CD4-positive, alpha-beta T cell treated with Interleukin-4 for 1 hour (primary cell): Measurements from ENCODE around the gene PSMD12.
"Not testable (repeated sequence)": the region's sequence is repeated elsewhere in the genome, so short reads cannot be mapped to it uniquely, and the experiment has no call there.

Experiments used
- DNase-seq, 2 donors: peaks; one replicate each; pipeline ENCODE4 v3.0.0-alpha.2; 2020 to 2022

The PSMD12 gene

DNA sequence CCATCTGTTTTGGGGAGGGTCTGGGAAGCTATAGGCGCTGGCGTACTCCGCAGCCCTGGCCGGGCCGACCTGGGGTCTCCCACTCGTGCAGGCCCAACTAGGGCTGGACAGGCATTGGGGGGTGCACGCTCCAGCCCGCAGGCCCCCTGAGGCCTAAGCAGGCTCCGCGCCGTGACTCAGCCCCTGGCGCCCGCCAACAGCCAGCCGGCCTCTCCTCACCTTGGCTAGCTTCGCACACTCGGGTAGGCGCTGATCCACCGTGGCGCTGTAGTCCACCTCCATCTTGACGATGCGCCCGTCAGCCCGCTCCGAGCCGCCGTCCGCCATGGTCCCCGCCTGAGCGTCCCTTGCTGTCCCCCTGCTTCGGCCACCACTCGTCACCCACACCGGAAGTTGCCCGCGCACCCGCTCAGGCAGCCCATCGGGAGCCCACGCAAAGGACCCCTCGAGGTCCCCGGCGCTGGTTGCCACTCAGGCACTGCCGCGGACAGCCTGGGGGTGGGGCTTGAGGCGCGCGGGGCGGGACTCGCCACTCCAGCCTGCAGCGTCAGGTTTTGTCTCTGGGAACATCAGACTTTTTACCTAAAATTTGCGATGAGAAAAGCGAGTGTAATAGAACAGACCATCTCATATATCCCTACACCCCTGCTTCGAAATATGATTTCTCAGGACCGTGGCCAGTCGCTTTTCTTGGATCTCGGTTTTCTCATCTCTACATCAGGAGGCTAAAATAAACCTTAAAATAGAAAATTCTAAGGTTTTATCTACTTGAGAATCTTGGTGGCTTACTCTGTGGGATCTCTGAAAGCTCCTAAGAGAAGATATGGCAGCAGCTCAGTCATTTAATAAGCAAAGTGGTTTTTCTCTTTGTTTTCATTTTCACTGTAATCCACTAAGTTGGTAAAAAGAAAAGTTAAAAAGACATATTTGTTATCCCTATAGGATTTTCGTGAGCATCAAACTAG, at the start of gene PSMD12:
Gene PSMD12, minus strand, starts transcription at position 385 of the 965 bp plus-strand sequence. Its CDS starts 58 bp downstream, at position 327.
- peak; percentile 91 to 95 for DNase-seq

GRCh38 chr17:67415291-67415690, 48.9 kb upstream of the PSMD12 start:
- no peak for DNase-seq

DNA sequence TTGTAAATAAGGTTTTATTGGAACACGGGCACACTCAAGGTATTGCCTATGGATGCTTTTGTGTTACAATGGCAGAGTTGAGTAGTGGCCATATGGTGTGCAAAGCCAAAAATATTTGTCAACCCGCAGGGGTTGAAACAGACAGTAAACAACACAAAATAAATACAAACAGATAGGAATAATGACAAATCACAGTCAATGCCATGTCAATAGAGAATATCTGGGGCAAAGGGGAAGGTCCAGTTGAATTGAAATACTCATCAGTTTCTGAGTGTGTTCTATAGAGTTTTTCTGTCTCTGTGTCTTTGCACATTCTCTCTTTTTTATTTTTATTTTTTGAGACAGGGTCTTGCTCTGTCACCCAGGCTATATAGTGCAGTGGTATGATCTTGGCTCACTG, 48.2 kb upstream of the PSMD12 start:
- no peak for DNase-seq

DNA sequence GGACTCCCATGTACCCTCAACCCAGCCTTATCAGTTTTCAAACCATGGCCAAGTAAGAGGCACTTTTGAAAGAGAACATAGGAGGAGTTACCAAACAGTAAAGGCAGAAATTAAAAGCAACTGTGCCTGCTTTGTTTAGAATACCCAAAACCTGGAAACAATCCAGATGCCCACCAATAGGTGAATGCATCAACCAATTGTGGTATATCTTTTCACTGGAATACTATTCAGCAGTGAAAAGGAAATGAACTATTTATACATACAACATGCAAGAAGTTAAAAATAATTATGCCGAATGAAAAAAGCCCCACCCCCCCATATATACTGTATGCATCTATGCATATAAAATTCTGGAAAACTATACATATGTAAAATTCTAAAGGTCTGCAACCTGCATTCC, 47.8 kb upstream of the PSMD12 start:
- DNase-seq: no peak

- DNase-seq: no peak
Measured at GRCh38 chr17:67413388-67413787, 47.0 kb upstream of the PSMD12 start.

GRCh38 chr17:67412941-67413340, 46.6 kb upstream of the PSMD12 start:
- no peak for DNase-seq

DNA sequence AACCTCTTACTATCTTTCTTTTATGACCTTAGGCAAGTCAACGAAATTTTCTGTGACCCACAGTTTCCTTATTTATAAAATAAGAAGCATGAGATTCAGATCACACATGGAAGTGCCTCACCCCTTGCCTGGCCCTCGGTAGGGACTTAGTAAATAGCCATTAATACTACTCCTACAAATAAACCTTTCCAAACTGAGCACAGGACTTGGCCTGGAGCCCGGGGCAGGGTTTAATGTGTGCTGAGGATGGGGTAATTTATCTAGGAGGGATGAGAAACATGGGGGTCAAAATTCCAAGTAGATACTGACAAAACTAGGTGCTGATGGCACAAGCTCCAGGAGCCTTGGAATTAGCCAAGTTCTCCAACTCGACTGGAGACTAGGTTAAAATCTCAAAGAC, 45.7 kb upstream of the PSMD12 start:
- DNase-seq: no peak

GRCh38 chr17:67411397-67411796, 45.0 kb upstream of the PSMD12 start:
- DNase-seq: peak in 1 of 2 donors; percentile 30

DNA sequence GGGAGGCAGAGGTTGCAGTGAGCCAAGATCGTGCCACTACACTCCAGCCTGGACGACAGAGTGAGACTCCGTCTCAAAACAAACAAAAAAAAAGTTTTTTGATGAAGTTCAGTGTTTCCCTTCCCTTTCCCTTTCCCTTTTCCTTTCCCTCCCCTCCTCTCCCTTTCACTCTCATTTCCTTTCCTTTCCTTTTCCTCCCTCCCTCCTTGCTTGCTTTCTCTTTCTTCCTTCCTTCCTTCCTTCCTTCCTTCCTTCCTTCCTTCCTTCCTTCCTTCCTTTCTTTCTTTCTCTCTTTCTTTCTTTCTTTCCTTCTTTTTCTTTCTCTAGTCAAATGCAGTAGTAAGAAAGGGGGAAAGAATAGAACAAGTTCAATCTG, 42.1 kb upstream of the PSMD12 start:
- not testable (repeated sequence) for DNase-seq

- no peak for DNase-seq
Measured at GRCh38 chr17:67403483-67403882, 37.1 kb upstream of the PSMD12 start.

GRCh38 chr17:67403065-67403464, 36.7 kb upstream of the PSMD12 start:
- DNase-seq: no peak

- DNase-seq: no peak
Measured at GRCh38 chr17:67401598-67402504, 35.5 kb upstream of the PSMD12 start.

- no peak for DNase-seq
Measured at GRCh38 chr17:67401106-67401505, 34.7 kb upstream of the PSMD12 start.

GRCh38 chr17:67400193-67400592, 33.8 kb upstream of the PSMD12 start:
- peak; percentile 36 to 45 for DNase-seq

- no peak for DNase-seq
Measured at GRCh38 chr17:67399676-67400075, 33.3 kb upstream of the PSMD12 start.

- no peak for DNase-seq
Measured at GRCh38 chr17:67393809-67394397, 27.5 kb upstream of the PSMD12 start.

DNA sequence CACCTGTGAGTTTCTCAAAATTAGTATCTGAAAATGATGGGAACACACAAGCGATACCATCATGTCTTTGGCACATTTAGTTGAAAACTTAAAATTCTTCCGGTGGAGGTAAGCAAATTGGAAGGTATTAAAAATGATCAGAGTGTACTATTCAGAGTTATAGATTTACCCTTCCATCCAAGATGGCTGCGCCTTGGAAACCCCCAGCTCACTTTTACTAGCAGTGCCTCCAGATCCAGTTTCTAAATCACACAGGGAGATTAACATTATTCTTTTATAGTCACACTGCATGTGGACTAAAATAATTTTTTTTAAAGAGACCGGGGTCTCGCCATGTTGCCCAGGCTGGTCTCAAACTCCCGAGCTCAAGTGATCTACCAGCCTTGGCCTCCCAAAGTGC, 25.7 kb upstream of the PSMD12 start:
- no peak for DNase-seq

- DNase-seq: peak; percentile 65 to 70
Measured at GRCh38 chr17:67390646-67391361, 24.4 kb upstream of the PSMD12 start.

GRCh38 chr17:67390006-67390645, 23.7 kb upstream of the PSMD12 start:
- DNase-seq: no peak

DNA sequence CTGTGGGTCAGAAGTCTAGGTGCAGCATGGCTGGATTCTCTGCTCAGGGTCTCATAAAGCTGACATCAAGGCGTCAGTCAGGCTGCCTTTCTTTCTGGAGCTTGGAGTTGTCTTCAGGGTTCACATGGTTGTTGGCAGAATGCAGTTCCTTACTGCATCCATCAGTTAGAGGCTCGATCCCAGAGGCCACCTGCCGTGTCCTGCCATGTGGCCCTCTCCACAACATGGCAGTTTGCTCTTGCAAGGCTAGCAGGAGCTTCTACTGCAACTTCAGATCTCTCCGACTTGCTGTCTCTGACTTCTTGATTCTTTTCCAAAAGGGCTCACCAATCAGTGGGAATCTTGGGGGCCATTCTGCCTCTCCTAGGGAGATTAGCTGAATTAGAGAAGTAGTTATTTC, 22.6 kb upstream of the PSMD12 start:
- no peak for DNase-seq

GRCh38 chr17:67388536-67388935, 22.2 kb upstream of the PSMD12 start:
- not testable (repeated sequence) for DNase-seq
